IPS-18a (cell line): ENCODE measurements around the gene PEX11B.
"Not testable (repeated sequence)": the region's sequence is repeated elsewhere in the genome, so short reads cannot be mapped to it uniquely, and the experiment has no call there.

Source experiments
- H3K27ac ChIP-seq: one replicate; pipeline ENCODE4 v1.5.1; 2013; ENCODE audit warnings: low read length
- H3K27me3 ChIP-seq: one replicate; pipeline ENCODE4 v1.6.1; 2013; ENCODE audit warnings: mild to moderate bottlenecking, low read length; ENCODE audit not compliant: control insufficient read depth, insufficient read depth
- H3K36me3 ChIP-seq: one replicate; pipeline ENCODE4 v1.6.1; 2013; ENCODE audit warnings: low read depth, low read length; ENCODE audit not compliant: control insufficient read depth
- H3K4me1 ChIP-seq: one replicate; pipeline ENCODE4 v1.6.1; 2013; ENCODE audit warnings: low read depth, low read length; ENCODE audit not compliant: control insufficient read depth
- H3K4me3 ChIP-seq: one replicate; pipeline ENCODE4 v1.5.1; 2013; ENCODE audit warnings: low read length
- H3K9ac ChIP-seq: one replicate; pipeline ENCODE4 v1.6.1; 2013; ENCODE audit warnings: mild to moderate bottlenecking, low read length, moderate library complexity
- H3K9me3 ChIP-seq: one replicate; pipeline ENCODE4 v1.6.1; 2013; ENCODE audit warnings: low read depth, low read length; ENCODE audit not compliant: control insufficient read depth

Gene PEX11B

DNA sequence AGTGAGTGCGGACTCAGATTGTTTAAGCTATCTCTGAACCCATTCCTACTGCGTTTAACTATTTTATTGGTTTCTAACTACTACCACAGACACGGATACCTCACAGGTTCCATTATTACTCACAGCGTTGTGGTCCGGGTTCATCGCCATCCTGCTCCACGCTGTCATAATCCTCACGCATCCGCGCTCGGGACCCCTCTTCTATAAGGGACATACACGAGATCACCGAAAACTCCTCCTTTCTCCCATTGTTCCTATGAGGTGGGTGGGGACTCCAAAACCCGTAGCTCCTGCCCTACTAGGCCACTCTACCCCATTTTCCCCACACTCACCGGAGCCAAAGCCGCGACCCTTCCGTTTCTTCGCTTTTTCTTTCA lies 8.2 kb upstream of the PEX11B start:
- H3K4me1 ChIP-seq, result no peaks in the 10 kb centered on the region
- peak overlapping the region; percentile 99 for H3K27ac ChIP-seq
- peak overlapping the region; percentile 94 for H3K4me3 ChIP-seq
- H3K27me3 ChIP-seq, result no peaks in the 10 kb centered on the region
- peaks cover 21% of the 10 kb centered on the region for H3K36me3 ChIP-seq
- H3K9me3 ChIP-seq, result no peaks in the 10 kb centered on the region
- peak overlapping the region; percentile 99 for H3K9ac ChIP-seq

DNA sequence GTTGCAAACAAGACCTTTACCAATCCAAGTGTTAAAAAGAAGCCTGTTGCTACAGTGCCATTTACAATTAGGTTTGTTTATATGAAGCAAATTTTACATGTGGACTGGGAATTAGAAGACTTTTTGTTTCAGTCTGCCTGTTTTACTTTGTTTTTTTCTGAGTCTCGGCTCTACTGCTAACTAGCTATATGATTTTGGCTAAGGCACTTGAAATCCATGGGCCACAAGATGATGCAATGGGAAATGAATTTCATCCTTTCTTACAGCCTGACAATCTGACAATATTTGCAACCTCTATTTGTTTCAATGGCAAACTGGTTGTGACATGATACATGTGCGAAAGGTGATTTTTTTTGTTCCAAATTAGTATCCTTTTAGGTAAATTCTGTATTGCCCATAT lies 3.7 kb upstream of the PEX11B start:
- H3K27me3 ChIP-seq, result no peaks in the 10 kb centered on the region
- H3K9me3 ChIP-seq, result no peaks in the 10 kb centered on the region
- H3K27ac ChIP-seq, result no peak overlapping the region

DNA sequence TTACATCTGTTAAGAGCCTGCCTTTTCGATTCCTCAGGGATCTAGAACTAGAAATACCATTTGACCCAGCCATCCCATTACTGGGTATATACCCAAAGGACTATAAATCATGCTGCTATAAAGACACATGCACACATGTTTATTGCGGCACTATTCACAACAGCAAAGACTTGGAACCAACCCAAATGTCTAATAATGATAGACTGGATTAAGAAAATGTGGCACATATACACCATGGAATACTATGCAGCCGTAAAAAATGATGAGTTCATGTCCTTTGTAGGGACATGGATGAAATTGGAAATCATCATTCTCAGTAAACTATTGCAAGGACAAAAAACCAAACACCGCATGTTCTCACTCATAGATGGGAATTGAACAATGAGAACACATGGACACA lies 1.8 kb upstream of the PEX11B start:
- not testable (repeated sequence) for H3K27me3 ChIP-seq, H3K27ac ChIP-seq, H3K9me3 ChIP-seq, H3K4me3 ChIP-seq, H3K4me1 ChIP-seq, H3K9ac ChIP-seq
- peaks cover 13% of the 10 kb centered on the region for H3K36me3 ChIP-seq

More for the DNA sequence above, 3.7 kb upstream of the PEX11B start:
- Histone ChIP-seq H3K36me3 (peaks cover 21% of the 10 kb centered on the region), H3K9ac (no peak overlapping the region), H3K4me3 (no peak overlapping the region), H3K4me1 (peaks cover 4% of the 10 kb centered on the region)

DNA sequence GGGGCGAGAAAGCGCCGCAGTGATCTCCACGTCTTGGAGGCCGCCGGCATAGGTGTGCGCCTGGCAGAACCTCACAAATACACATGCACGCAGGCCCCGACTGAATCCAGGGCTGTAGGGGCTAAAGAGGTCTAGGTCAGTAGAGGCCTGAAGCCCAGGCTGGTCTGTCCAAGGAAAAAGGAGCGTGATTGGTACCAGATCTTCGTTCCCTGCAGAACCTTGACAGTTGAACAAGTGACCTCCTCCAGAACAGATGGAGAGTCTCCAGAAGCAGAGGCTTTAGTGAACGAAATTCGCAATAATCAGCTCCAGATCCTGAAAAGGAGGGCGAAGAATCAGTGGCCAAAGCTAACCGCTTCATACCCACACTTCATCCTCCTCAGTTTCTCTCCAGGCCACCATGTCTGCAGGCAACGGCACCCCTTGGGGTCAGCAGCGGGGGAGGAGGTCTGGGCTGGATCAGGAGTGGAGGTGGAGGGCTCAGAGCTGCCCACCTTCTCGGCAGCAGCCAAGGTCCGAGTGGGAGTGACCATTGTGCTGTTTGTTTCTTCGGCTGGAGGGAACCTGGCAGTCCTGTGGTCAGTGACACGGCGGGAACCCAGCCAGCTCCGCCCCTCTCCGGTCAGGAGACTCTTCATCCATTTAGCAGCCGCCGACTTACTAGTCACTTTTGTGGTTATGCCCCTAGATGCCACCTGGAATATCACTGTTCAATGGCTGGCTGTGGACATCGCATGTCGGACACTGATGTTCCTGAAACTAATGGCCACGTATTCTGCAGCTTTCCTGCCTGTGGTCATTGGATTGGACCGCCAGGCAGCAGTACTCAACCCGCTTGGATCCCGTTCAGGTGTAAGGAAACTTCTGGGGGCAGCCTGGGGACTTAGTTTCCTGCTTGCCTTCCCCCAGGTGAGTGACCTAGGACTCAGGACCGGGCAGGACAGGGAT lies 749 bp upstream of the PEX11B start:
- peak overlapping the region; percentile 39 for H3K9ac ChIP-seq
- H3K4me1 ChIP-seq, result peaks cover 4% of the 10 kb centered on the region
- peak overlapping the region; percentile 81 for H3K4me3 ChIP-seq
- no peaks in the 10 kb centered on the region for H3K27me3 ChIP-seq
- H3K27ac ChIP-seq, result no peak overlapping the region
- H3K36me3 ChIP-seq, result peaks cover 11% of the 10 kb centered on the region
- no peaks in the 10 kb centered on the region for H3K9me3 ChIP-seq

DNA sequence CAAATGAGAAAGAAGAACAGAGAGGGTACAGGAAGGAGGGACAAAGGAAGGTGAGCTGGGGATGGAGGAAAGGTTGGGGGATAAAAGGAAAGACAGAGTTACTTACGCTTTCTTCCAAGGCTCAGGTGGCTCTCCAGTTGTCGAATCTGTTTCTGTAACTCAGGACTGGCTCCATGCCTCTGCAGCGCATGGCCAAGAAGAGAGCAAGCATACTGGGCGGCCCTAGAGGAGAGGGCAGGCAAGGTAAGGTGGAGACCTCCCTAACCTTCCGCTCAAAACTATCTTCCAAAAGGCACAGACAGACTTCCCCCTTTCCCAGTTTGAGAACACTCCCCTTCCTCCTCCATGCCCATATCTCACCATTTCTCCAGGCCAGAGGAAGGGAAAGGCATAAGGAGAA lies 922 bp downstream of the PEX11B start:
- Histone ChIP-seq H3K4me1 (peaks cover 4% of the 10 kb centered on the region), H3K9me3 (no peaks in the 10 kb centered on the region), H3K9ac (no peak overlapping the region), H3K27me3 (no peaks in the 10 kb centered on the region), H3K27ac (no peak overlapping the region), H3K36me3 (no peaks in the 10 kb centered on the region), H3K4me3 (peak overlapping the region; percentile 81)

DNA sequence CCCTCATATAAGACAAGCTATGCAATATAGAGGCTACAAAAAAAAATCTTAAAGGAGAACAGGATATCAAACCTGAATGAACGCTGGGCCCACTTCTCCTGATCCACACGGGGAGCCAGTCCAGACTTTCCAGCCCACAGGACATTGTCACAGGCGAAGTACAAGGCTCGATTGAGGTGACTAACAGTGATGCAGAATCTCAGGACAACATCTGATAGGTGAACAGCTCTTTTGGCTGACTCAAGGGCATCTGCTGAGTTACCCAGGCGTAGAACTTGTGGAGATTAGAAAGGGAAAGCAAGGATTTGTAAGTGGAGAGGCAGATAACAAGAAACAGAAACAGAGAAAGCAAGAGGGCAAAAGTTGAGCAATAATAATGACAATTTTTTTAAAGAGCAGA lies 1.8 kb downstream of the PEX11B start:
- Histone ChIP-seq H3K9me3 (no peaks in the 10 kb centered on the region), H3K27ac (no peak overlapping the region), H3K9ac (no peak overlapping the region), H3K36me3 (no peaks in the 10 kb centered on the region), H3K27me3 (no peaks in the 10 kb centered on the region), H3K4me1 (peaks cover 4% of the 10 kb centered on the region), H3K4me3 (no peak overlapping the region)

DNA sequence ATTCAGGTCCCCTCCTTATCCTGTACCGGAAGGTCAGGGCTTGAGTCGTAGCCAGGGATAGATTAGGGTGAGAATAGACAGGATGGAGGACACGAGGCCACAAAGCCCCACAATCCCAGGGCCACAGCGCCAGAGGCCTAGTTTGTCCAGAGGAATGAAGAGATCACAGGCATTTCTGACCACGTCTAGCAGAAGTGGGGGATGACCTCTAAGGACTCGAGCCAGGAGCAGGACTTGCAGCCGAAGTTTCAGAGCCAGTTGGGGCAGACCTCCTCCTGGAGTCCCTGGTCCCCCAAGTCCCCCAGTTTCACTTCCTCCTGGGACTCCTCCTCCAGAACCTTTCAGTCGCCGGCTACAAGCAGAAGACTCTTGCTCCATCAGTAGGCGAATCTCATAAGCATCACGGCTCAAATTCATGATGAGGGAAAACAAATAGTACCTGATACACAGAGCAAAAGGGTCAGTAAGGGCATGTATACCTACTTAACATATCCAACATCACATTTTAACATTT lies 6.3 kb downstream of the PEX11B start:
- H3K27me3 ChIP-seq, result no peaks in the 10 kb centered on the region
- no peak overlapping the region for H3K27ac ChIP-seq
- H3K4me1 ChIP-seq, result peaks cover 7% of the 10 kb centered on the region
- no peak overlapping the region for H3K4me3 ChIP-seq
- no peaks in the 10 kb centered on the region for H3K36me3 ChIP-seq
- no peaks in the 10 kb centered on the region for H3K9me3 ChIP-seq
- no peak overlapping the region for H3K9ac ChIP-seq

DNA sequence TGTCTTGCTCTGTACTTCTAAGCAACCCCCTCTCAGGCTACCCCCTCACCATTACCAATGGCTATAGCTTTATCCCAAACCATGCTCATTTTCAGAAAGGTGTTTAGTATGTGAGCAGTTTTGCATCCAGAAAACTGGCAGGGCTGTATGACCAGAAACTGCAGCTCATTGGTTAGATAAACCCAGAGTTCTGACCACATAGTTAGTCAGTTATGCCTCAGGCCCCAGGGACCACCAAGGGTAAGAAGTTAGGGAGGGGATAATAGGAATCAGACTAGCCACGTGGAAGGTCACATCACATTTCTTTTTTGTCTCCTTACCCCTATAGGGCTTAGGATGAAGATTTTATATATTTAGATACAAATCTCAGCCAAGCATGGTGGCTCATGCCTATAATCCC lies 9.9 kb downstream of the PEX11B start:
- Histone ChIP-seq H3K4me1 (peaks cover 8% of the 10 kb centered on the region), H3K9ac (no peak overlapping the region), H3K9me3 (no peaks in the 10 kb centered on the region), H3K36me3 (no peaks in the 10 kb centered on the region), H3K27ac (no peak overlapping the region), H3K4me3 (no peak overlapping the region), H3K27me3 (no peaks in the 10 kb centered on the region)

- Histone ChIP-seq H3K27me3 (no peaks in the 10 kb centered on the region), H3K9me3 (no peaks in the 10 kb centered on the region), H3K4me1 (peaks cover 8% of the 10 kb centered on the region), H3K9ac (no peak overlapping the region), H3K4me3 (no peak overlapping the region), H3K36me3 (no peaks in the 10 kb centered on the region), H3K27ac (no peak overlapping the region)
These were observed 11.4 kb downstream of the PEX11B start for GRCh38 chr1:145906954-145907753.

- Histone ChIP-seq H3K4me1 (no peaks in the 10 kb centered on the region), H3K4me3 (no peak overlapping the region), H3K27me3 (no peaks in the 10 kb centered on the region), H3K27ac (no peak overlapping the region), H3K9ac (no peak overlapping the region), H3K9me3 (no peaks in the 10 kb centered on the region), H3K36me3 (no peaks in the 10 kb centered on the region)
These were observed 17.1 kb downstream of the PEX11B start for GRCh38 chr1:145901312-145902021.

DNA sequence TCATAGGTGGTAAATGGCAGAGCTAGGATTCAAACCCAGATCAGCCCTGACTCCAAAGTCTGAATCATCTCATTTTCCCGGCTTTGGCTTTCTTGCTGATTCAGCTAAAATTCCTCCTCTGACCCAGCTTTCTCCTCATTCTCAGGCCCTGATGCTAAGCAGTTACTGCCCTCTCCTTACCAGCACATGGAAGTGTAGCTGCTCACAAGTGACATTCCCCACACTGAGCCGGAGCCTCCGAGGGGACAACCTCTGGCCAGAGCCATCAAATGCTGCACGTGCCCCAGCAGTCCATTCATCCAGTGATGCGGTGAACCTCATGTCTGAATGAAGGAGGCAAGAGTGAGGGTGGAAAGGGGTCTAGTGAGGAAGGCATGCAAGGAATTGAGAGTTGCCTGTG lies 19.8 kb downstream of the PEX11B start:
- no peaks in the 10 kb centered on the region for H3K36me3 ChIP-seq
- H3K4me3 ChIP-seq, result no peak overlapping the region
- H3K27me3 ChIP-seq, result no peaks in the 10 kb centered on the region
- H3K27ac ChIP-seq, result no peak overlapping the region
- H3K9me3 ChIP-seq, result no peaks in the 10 kb centered on the region
- no peaks in the 10 kb centered on the region for H3K4me1 ChIP-seq
- H3K9ac ChIP-seq, result no peak overlapping the region
